Upper lobe of left lung (tissue), 4 donors: Measurements from ENCODE around the gene TMEM232.

Source experiments
- CTCF ChIP-seq, 6 experiments: fragments of 450-650 bp in 4 of 6; fragments of 200-600 bp in 2 of 6; sonication (generic) in 2 of 6; IDR thresholded peaks; one replicate each; pipeline ENCODE4 v1.5.1; 2016 to 2019; ENCODE audit warnings: antibody characterized with exemption in 6 of 6
- EP300 ChIP-seq, 4 donors: sonication (generic); formaldehyde crosslinking; IDR thresholded peaks; one replicate each; pipeline ENCODE4 v1.5.1; 2017; ENCODE audit warnings: antibody characterized with exemption in 4 of 4, control low read depth in 2 of 4

GRCh38 chr5:110653231-110653970, 73.1 kb downstream of the TMEM232 start:
- TF ChIP-seq CTCF (IDR thresholded peaks at IDR 0.05) (no peak), EP300 (IDR thresholded peaks at IDR 0.05) (no peak)
